Testis (tissue), 3 donors: ENCODE data around the gene MAN1A1. TPM values are rescaled to one million over a fixed set of nuclear protein-coding genes. Genes with fewer than 3 reads are reported as not detected.
"Not testable (repeated sequence)": the region's sequence is repeated elsewhere in the genome, so short reads cannot be mapped to it uniquely, and the experiment has no call there.

Experiments used
- DNase-seq: peaks from one replicate; pipeline ENCODE4 v3.0.0-alpha.2; 2019
- H3K27ac ChIP-seq, 2 donors: fragments of 200-600 bp; sonication (generic); one replicate each; pipeline ENCODE4 v1.5.1; 2019
- H3K27me3 ChIP-seq: fragments of 200-600 bp; sonication (generic); one replicate; pipeline ENCODE4 v1.5.1; 2019
- H3K36me3 ChIP-seq: fragments of 200-600 bp; sonication (generic); one replicate; pipeline ENCODE4 v1.5.1; 2017; ENCODE audit warnings: low read depth; ENCODE audit errors: missing control alignments
- H3K4me1 ChIP-seq: fragments of 200-600 bp; sonication (generic); one replicate; pipeline ENCODE4 v1.5.1; 2019
- H3K4me3 ChIP-seq, 2 donors: fragments of 200-600 bp; sonication (generic); one replicate each; pipeline ENCODE4 v1.5.1; 2017 to 2019
- H3K9me3 ChIP-seq: fragments of 200-600 bp; sonication (generic); one replicate; pipeline ENCODE4 v1.5.1; 2017
- CTCF ChIP-seq, 3 experiments: fragments of 450-650 bp in 2 of 3; fragments of 200-600 bp in 1 of 3; sonication (generic) in 1 of 3; IDR thresholded peaks; one replicate each; pipeline ENCODE4 v1.5.1; 2016 to 2019; ENCODE audit warnings: antibody characterized with exemption in 3 of 3, mild to moderate bottlenecking in 2 of 3, moderate library complexity in 1 of 3
- POLR2A ChIP-seq: fragments of 450-650 bp; IDR thresholded peaks from one replicate; pipeline ENCODE4 v1.6.1; 2017; ENCODE audit warnings: antibody characterized with exemption, mild to moderate bottlenecking, moderate library complexity
- WGBS, 2 donors: methylation state at CpG; one replicate each; pipeline ENCODE4 v1.1.5; 2018; 5-methylcytosine and 5-hydroxymethylcytosine counted together
- intact Hi-C: fragments of 100-400 bp; cut with DNase I; formaldehyde crosslinking; loops from one replicate; pipeline ENCODE4 v1.15.1; 2023; ENCODE audit warnings: low total_unique reads
- polyA plus RNA-seq: library from polyadenylated mRNA; stranded (reverse); fragments of 350-450 nt; fragmentation: Illumina TruSeq; extraction: RNeasy Lipid Tissue Mini Kit (QIAGEN cat#74804); gene quantifications from one replicate; pipeline ENCODE4 v1.2.3, GENCODE V29; 2014; ENCODE audit warnings: low read depth, low replicate concordance; ENCODE audit not compliant: insufficient read depth
- total RNA-seq, 2 donors: library from RNA; depleted of rRNA; stranded (reverse); fragments of >200 nt; gene quantifications; one replicate each; pipeline ENCODE4 v1.2.3, GENCODE V29; 2016

The MAN1A1 gene
- total and polyA plus RNA-seq, 3 donors from 2014 or later, result 12.8 to 21.1 (median 15.0) TPM

DNA sequence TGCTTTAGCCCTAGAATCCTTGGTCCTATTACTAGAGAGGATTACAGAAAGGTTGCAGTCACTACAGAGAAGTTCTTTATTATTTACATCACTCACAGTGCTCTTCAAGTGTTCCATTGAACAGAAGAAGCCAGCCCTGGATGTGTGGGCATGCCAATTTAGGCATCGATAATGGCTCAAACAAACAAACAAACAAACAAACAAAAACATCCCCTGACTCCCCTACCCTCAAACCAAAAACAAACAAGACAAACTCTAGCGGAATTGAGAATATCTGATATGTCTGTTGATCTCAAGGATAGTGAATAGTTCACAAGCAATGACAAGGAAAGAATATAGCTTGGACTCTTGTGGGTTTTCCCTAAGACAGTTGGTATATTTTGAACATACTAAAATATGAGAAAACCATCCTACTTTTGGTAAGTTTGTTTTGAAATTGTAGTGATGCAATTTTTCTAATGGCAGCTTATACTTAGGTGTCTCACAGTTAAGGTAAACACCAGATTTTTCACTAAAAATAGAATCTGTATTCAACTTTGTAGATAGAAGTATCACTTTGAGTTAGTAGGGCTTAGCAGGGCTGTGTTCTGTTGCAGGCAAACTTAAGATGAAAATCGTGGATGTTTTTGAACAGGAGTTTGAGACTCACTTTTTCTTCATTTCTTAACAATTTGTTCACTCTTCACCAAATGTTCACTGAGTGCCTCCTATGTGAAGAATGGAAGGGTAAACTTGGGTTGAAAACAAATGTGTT lies 178.3 kb downstream of the MAN1A1 start:
- Histone ChIP-seq H3K4me3 (no peak overlapping the region), H3K9me3 (no peaks in the 10 kb centered on the region), H3K27ac (no peak overlapping the region), H3K27me3 (no peaks in the 10 kb centered on the region), H3K4me1 (no peaks in the 10 kb centered on the region), H3K36me3 (no peaks in the 10 kb centered on the region)
- WGBS, 2 donors, result 83 to 86% methylated on average over 3 of the region's 3 CpGs
- TF ChIP-seq CTCF (IDR thresholded peaks at IDR 0.05), result no peak
- TF ChIP-seq POLR2A, result no peak
- intact Hi-C loops, result no loop called here
- no peak for DNase-seq

- TF ChIP-seq POLR2A, result no peak
- no peak for TF ChIP-seq CTCF (IDR thresholded peaks at IDR 0.05)
- Histone ChIP-seq H3K4me3 (no peak overlapping the region), H3K27ac (no peak overlapping the region), H3K27me3 (no peaks in the 10 kb centered on the region), H3K36me3 (no peaks in the 10 kb centered on the region), H3K9me3 (no peaks in the 10 kb centered on the region), H3K4me1 (no peaks in the 10 kb centered on the region)
- DNase-seq, result no peak
- intact Hi-C loops, result no loop called here
- 52 to 60% methylated on average over 8 of the region's 8 CpGs for WGBS, 2 donors
Observed at GRCh38 chr6:119170447-119171087, 179.0 kb downstream of the MAN1A1 start.

GRCh38 chr6:119170103-119170446 lies 179.5 kb downstream of the MAN1A1 start:
- TF ChIP-seq POLR2A, result no peak
- no peak for TF ChIP-seq CTCF (IDR thresholded peaks at IDR 0.05)
- no peak for DNase-seq
- no peaks in the 10 kb centered on the region for H3K27me3 ChIP-seq
- H3K4me1 ChIP-seq, result no peaks in the 10 kb centered on the region
- 52 to 63% methylated on average over 1 of the region's 1 CpG for WGBS, 2 donors
- no peaks in the 10 kb centered on the region for H3K9me3 ChIP-seq
- H3K27ac ChIP-seq, result no peak overlapping the region
- H3K36me3 ChIP-seq, result no peaks in the 10 kb centered on the region
- no peak overlapping the region for H3K4me3 ChIP-seq
- intact Hi-C loops, result no loop called here

- intact Hi-C loops, H3K27me3 ChIP-seq: not testable (repeated sequence)
- 96% methylated on average over 2 of the region's 2 CpGs for WGBS, 2 donors
Observed at GRCh38 chr6:119169355-119169754, 180.2 kb downstream of the MAN1A1 start.

GRCh38 chr6:119166024-119166784 lies 183.4 kb downstream of the MAN1A1 start:
- Histone ChIP-seq H3K27me3 (no peaks in the 10 kb centered on the region), H3K4me1 (no peaks in the 10 kb centered on the region), H3K9me3 (no peaks in the 10 kb centered on the region), H3K27ac (no peak overlapping the region), H3K36me3 (no peaks in the 10 kb centered on the region), H3K4me3 (no peak overlapping the region)
- TF ChIP-seq CTCF (IDR thresholded peaks at IDR 0.05) (no peak), POLR2A (no peak)
- intact Hi-C loops, result no loop called here
- no peak for DNase-seq
- 76 to 84% methylated on average over 3 of the region's 3 CpGs for WGBS, 2 donors

More at GRCh38 chr6:119169355-119169754, 180.2 kb downstream of the MAN1A1 start:
- H3K4me3 ChIP-seq, H3K9me3 ChIP-seq, DNase-seq, H3K36me3 ChIP-seq, H3K4me1 ChIP-seq, H3K27ac ChIP-seq: not testable (repeated sequence)
